ENCODE measurements around the gene ALDH3A1. TPM values are rescaled to one million over a fixed set of nuclear protein-coding genes. Genes with fewer than 3 reads are reported as not detected.
A peak's percentile ranks its signal among the peaks of the same experiment; 100 is the strongest.

ALDH3A1 gene
- total RNA-seq, 2 experiments from 2014 or later: not detected

DNA sequence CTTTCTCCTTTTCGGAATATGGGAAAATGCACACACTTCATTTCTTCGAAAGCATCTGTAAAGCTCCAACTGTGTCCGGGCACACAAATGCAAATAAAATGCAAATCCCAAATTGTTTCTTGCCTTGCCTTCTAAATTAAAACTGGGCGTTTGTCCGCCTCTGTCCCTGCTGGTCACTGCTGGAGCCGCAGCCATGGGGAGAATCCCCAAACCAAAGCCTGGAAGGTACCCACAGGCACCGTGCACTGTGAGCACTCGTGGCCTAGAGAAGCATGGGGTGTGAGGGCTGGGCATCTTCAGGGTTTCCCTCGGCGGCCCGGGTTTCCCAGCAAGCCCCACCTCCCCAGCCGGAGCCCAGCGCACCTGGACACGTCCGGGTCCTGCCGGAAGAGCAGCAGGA, 34.6 kb downstream of the ALDH3A1 start:
- no peak overlapping the region for H3K4me3 Mint-ChIP-seq
- ATAC-seq (no peak), DNase-seq (no peak)
- H3K27ac Mint-ChIP-seq: no peak overlapping the region
- CTCF ChIA-PET: no interaction called here
- H3K9me3 Mint-ChIP-seq (ENCODE audit: insufficient read depth): no peaks in the 10 kb centered on the region
- H3K4me1 Mint-ChIP-seq (ENCODE audit: low read depth): no peaks in the 10 kb centered on the region
- no peaks in the 10 kb centered on the region for H3K27me3 Mint-ChIP-seq (ENCODE audit: low read depth)
- no peaks in the 10 kb centered on the region for H3K36me3 Mint-ChIP-seq (ENCODE audit: low read depth)
- POLR2A ChIA-PET: no interaction called here

DNA sequence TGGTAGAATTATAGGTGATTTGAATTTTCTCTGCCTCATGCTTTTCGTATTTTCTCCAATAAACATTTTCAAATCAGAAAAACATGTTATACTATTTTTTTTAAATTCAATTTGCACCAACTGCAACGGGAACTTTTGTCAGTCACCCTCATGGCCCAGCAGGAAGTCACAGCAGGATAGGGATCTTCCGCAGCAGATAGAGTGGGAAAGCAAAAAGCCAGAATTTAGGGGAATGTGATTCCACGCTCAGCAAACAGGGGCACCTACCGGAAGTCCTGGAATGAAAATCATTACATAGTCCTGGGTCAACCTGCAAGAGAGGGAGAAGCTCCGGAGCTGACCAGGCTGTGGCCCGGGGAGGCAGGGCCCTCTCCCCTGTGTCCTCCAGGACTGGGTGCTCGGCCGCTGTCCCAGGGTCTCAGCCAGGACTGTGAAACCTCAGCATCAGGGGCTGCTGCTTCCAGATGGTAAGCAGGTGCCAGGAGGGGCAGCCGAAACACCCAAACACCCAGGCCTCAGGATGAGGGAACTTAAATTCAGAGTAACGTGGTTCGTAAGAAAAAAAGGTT, 35.6 kb downstream of the ALDH3A1 start:
- ATAC-seq (no peak), DNase-seq (no peak)
- ChIA-PET POLR2A (no interaction called here), CTCF (no interaction called here)
- Mint-ChIP-seq H3K4me1 (ENCODE audit: low read depth) (no peaks in the 10 kb centered on the region), H3K4me3 (no peak overlapping the region), H3K27me3 (ENCODE audit: low read depth) (no peaks in the 10 kb centered on the region), H3K36me3 (ENCODE audit: low read depth) (no peaks in the 10 kb centered on the region), H3K27ac (no peak overlapping the region), H3K9me3 (ENCODE audit: insufficient read depth) (no peaks in the 10 kb centered on the region)

DNA sequence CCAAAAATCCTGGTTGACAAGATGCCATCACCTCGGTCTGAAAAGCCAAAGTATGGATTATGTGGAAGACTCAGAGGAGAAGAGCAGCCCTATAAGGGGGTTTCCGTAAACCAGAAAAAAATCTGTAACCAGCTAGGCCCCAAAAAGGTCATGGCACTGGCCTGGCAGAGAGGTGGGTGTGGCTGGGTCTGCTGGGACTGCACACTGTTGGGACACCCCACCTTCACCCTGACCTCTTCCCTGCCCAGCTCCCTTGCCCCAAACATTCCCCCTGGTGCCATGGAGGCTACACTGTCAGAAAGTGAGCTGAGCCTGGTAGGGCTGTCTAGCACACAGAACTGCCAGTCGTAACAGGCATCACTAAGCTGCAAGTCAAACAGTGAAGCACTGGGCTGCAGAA, 38.3 kb downstream of the ALDH3A1 start:
- ChIA-PET POLR2A (no interaction called here), CTCF (interaction anchor here (1.7 kb wide), 1 partner anchor 35 kb away, joined by 6 read pairs; no protein-coding TSS in a partner anchor)
- Mint-ChIP-seq H3K27ac (no peak overlapping the region), H3K4me3 (no peak overlapping the region), H3K36me3 (ENCODE audit: low read depth) (no peaks in the 10 kb centered on the region), H3K27me3 (ENCODE audit: low read depth) (no peaks in the 10 kb centered on the region), H3K4me1 (ENCODE audit: low read depth) (no peaks in the 10 kb centered on the region), H3K9me3 (ENCODE audit: insufficient read depth) (no peaks in the 10 kb centered on the region)
- DNase-seq: no peak
- ATAC-seq: no peak

DNA sequence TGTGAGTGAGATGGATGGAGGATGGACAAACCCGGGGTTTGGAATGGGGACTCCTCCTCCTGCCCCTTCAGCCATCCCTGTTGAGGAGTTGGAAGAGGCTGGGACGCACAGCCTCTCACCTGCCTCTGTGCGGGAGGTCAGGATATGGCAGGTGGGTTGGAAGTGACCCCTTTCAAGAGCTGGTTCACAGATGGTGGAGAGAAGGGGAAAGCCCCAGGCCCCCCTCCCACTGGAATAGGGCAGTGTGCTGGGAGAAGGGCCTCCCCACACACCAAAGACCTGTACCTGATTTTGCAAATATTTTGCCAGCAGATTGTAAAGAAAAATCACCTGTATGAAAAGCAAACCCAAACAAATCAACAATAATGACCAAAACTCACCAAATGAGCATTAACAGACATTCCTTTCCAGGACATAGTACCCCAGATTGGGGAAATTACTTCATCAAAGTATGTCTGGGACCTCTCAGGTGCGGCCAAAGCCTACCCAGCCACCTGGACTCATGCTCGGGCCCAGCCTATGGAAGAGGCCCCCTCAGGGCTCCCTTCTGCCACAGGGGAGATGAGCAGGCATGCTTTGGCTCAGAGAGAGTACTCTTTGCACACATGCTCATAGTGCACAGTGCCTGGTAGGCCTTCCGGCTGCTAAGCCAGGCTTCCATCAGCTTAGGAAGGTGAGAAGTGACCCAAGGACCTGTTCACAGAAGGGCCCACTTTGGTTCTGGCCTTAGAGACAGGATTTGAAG, 39.5 kb downstream of the ALDH3A1 start:
- no peak for DNase-seq
- Mint-ChIP-seq H3K4me1 (ENCODE audit: low read depth) (no peaks in the 10 kb centered on the region), H3K4me3 (no peak overlapping the region), H3K36me3 (ENCODE audit: low read depth) (no peaks in the 10 kb centered on the region), H3K27ac (no peak overlapping the region), H3K27me3 (ENCODE audit: low read depth) (no peaks in the 10 kb centered on the region), H3K9me3 (ENCODE audit: insufficient read depth) (no peaks in the 10 kb centered on the region)
- CTCF ChIA-PET: interaction anchor here (1.7 kb wide), 1 partner anchor 36 kb away, joined by 6 read pairs; no protein-coding TSS in a partner anchor
- POLR2A ChIA-PET: no interaction called here
- ATAC-seq: no peak

DNA sequence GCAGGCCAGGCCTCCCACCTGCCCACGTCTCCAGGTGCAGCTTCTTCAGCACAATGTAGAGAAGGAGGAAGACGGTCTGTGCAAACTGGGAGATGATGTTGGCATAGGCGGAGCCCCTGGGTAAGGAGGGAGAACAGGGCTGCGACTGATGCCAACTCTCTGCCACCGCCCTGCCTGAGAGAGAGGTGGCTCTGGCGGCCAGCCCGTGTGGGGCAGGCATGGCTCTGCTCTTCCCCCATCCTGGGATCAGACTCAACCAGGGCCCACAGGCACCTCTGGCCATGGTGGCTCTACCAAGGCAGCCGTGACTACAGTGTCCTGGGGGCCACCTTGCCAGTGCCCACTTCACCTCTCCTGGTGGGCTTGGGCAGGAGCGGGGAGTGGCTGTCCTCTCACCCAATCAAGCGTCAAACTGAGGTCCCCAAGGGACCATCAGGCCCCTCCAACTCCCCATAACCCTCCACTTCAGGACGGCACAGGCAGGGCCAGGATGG, 40.3 kb downstream of the ALDH3A1 start:
- Mint-ChIP-seq H3K4me1 (ENCODE audit: low read depth) (no peaks in the 10 kb centered on the region), H3K36me3 (ENCODE audit: low read depth) (no peaks in the 10 kb centered on the region), H3K4me3 (no peak overlapping the region), H3K9me3 (ENCODE audit: insufficient read depth) (no peaks in the 10 kb centered on the region), H3K27ac (no peak overlapping the region), H3K27me3 (ENCODE audit: low read depth) (no peaks in the 10 kb centered on the region)
- DNase-seq (no peak), ATAC-seq (peak; percentile 19)
- ChIA-PET CTCF (no interaction called here), POLR2A (no interaction called here)

DNA sequence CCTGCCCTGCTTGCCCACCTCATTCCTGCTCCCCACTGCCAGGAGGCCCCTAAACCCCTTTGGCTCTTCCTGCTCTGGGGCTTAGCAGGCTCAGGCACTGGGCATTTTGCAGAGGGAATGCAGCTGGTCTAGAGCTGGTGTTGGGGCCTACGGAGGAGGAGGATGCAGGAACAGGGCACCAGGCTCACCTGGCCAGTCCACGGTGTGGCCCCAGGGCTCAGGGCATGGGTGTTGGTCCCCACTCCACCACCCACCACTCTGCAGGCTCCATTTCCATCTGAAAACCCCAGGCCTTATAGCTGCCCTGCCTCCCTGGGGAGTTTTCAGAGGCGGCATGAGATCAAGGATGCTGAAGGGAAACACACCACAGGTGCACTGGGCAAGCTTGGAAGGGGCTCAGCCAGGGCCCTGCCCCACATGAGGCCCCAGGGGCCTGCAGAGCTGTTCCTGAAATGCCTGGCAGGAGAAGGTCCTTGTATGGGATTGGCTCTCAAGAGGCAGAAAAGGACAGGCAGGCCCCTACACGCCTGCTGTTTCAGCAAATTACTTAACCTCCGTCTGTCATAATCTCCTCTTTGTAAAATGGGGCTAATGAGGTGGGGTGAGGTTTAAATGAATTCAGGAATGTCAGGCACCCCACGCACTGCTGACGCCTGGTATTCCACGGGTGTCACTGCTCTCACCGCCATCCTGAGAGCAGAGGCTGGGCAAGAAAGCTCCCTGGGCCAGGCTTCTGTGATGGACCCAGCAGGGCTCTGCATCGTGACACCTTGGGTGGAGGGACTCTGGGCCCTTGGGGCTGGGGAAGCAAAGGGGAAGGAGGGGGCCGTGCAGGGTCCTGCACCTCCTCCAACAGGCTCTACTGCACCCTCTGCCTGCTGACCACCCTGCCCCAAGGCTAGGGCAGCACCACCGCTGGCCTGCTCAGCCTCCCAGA, 41.0 kb downstream of the ALDH3A1 start:
- DNase-seq (no peak), ATAC-seq (no peak)
- H3K27me3 Mint-ChIP-seq (ENCODE audit: low read depth): no peaks in the 10 kb centered on the region
- ChIA-PET POLR2A (no interaction called here), CTCF (no interaction called here)
- no peaks in the 10 kb centered on the region for H3K36me3 Mint-ChIP-seq (ENCODE audit: low read depth)
- H3K4me1 Mint-ChIP-seq (ENCODE audit: low read depth): no peaks in the 10 kb centered on the region
- no peak overlapping the region for H3K27ac Mint-ChIP-seq
- no peaks in the 10 kb centered on the region for H3K9me3 Mint-ChIP-seq (ENCODE audit: insufficient read depth)
- no peak overlapping the region for H3K4me3 Mint-ChIP-seq

DNA sequence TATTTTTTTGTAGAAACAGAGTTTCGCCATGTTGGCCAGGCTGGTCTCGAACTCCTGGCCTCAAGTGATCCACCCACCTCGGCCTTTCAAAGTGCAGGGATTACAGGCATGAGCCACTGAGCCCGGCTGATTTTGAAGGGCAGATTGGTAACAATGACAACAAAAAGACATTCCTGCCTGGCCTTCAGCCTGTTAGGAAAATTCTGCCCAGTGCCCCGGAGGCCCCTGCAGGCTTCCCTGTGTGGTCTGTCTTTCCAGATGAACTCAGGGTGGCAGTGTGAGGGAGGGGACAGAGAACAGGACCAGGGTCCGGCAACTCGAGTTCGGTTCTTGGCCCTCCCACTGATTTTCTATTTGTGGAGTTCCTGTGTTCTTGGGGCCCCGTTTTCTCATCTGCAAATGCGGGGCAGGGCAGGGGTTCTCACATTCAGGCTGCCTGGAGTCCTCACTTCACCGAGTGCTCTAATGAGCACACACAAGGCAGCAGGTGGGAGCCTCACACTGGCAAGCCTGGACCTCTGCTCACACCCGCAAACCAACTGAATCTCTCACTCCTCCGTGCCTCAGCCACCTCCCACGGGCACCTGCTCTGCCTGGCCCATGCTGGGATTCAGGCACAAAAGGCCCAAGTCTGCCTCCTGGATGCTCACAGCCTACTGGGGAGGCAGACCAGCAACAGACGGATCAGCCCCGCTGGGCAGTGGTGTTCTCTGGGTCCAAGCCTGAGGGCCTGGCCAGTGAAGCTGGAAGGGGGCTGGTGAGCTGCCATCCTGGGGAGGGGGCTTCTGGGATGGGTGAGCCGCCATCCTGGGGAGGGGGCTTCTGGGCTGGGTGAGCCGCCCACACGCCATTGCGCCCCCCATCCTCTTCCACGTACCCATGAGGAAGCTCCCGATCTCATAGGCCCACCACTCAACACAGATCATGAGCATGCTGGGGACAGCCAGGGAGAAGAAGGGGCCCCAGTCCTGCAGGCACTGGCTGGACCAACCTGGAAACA, 42.0 kb downstream of the ALDH3A1 start:
- DNase-seq: no peak
- Mint-ChIP-seq H3K9me3 (ENCODE audit: insufficient read depth) (no peaks in the 10 kb centered on the region), H3K27ac (no peak overlapping the region), H3K4me3 (no peak overlapping the region), H3K36me3 (ENCODE audit: low read depth) (no peaks in the 10 kb centered on the region), H3K4me1 (ENCODE audit: low read depth) (no peaks in the 10 kb centered on the region), H3K27me3 (ENCODE audit: low read depth) (no peaks in the 10 kb centered on the region)
- POLR2A ChIA-PET: no interaction called here
- no peak for ATAC-seq
- CTCF ChIA-PET: no interaction called here

DNA sequence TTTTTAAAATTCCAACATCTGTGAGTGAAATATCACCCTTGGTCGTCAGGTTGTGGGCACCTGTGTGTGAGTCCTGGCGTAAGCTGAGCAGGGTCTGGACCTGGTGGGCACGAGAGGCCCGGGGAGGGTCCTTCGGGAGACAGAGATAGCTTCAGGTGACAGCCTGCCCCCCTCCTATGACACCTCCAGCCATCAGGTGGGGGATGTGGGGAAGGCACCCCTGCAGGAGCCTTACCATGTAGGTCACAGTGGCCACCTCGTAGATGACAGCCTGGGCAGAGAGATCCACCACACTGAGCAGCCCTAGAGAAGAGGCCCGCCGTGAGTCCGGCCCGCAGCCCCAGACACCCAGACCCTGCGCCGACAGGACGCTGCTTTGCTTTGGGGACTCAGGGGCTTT, 42.9 kb downstream of the ALDH3A1 start:
- H3K36me3 Mint-ChIP-seq (ENCODE audit: low read depth): no peaks in the 10 kb centered on the region
- H3K4me3 Mint-ChIP-seq: no peak overlapping the region
- H3K4me1 Mint-ChIP-seq (ENCODE audit: low read depth): no peaks in the 10 kb centered on the region
- no peaks in the 10 kb centered on the region for H3K27me3 Mint-ChIP-seq (ENCODE audit: low read depth)
- H3K9me3 Mint-ChIP-seq (ENCODE audit: insufficient read depth): no peaks in the 10 kb centered on the region
- DNase-seq: no peak
- ATAC-seq: no peak
- POLR2A ChIA-PET: no interaction called here
- CTCF ChIA-PET: no interaction called here
- H3K27ac Mint-ChIP-seq: no peak overlapping the region

DNA sequence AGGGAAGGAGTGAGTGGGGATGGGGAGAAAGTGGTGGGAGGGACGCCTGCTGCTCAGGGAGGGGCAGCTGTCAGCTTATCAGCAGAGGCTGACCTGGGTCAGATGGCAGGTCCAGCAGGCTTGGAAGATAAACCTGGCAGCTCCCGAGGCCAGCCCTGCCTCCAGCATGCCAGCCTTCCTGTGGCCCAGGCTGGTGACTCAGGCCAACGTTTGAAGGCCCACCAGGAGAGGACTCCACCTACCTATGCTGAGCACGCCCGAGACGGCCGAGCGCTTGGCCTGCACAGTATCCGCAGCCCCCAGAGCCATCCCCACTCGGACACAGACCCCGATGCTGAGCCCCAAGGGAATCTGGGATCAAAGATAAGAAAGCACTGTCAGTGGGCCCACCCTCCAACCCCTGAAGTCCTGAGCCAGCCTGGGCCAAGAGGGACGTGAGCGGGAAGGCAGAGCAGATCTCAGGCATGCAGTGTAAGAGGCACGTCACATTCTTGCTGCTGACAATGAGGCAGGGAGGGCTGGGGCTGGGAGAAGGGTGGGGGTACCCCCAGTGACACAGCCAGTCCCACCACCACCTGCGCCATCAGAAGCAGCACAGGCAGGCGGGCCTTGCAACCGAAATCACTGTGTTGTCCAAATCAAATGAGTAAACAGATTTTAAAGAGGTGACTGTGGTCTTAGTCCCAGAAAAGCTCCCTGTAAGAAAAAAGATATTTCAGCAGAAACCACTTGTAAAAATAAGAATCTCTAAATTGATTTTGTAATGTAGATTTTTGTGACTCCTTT, 44.1 kb downstream of the ALDH3A1 start:
- ChIA-PET POLR2A (no interaction called here), CTCF (no interaction called here)
- H3K27ac Mint-ChIP-seq: no peak overlapping the region
- no peak for DNase-seq
- ATAC-seq: no peak
- no peaks in the 10 kb centered on the region for H3K27me3 Mint-ChIP-seq (ENCODE audit: low read depth)
- no peaks in the 10 kb centered on the region for H3K4me1 Mint-ChIP-seq (ENCODE audit: low read depth)
- no peaks in the 10 kb centered on the region for H3K9me3 Mint-ChIP-seq (ENCODE audit: insufficient read depth)
- no peak overlapping the region for H3K4me3 Mint-ChIP-seq
- H3K36me3 Mint-ChIP-seq (ENCODE audit: low read depth): no peaks in the 10 kb centered on the region

DNA sequence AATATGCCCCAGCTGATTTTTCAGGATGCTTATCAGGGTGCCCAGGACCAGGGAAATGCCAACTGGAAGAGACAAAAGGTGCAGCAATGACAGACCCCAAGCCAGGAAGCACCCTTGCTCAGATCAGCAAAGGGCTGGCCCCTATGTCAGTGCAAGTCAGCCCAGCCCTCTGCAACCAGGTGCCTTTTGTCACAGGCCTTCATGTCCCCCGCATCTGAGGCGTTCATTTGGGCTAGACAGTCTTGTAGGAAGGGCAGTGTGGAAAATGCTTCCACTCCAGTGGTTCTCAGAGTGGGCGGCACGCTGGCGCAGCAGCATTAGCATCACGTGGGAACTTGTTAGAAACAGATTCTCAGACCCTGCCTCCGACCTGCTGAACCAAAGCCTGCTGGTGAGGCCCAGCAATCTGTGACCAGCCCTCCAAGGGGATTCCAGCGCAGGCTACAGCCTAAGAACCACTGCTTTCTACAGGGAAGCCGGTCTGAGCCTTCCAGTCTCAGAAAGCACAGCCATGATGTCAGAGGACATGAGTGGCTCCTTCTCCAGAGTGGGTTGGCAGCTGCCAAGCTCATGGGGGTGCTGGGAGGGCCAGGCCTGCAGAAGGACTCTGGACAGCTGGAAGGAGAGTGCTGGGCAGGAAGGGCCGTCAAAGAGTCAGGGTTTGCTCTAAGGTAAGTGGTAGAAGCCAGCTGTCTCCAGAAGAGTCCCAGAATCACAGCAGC, 44.8 kb downstream of the ALDH3A1 start:
- ChIA-PET POLR2A (no interaction called here), CTCF (no interaction called here)
- no peak overlapping the region for H3K27ac Mint-ChIP-seq
- no peak overlapping the region for H3K4me3 Mint-ChIP-seq
- H3K9me3 Mint-ChIP-seq (ENCODE audit: insufficient read depth): no peaks in the 10 kb centered on the region
- H3K36me3 Mint-ChIP-seq (ENCODE audit: low read depth): no peaks in the 10 kb centered on the region
- H3K27me3 Mint-ChIP-seq (ENCODE audit: low read depth): no peaks in the 10 kb centered on the region
- no peaks in the 10 kb centered on the region for H3K4me1 Mint-ChIP-seq (ENCODE audit: low read depth)
- ATAC-seq (no peak), DNase-seq (no peak)

Measured in activated CD8-positive, alpha-beta T cell treated with anti-CD3 and anti-CD28 coated beads, Interleukin-2, amount 10 ng/mL, durations not matched to agents 7 days and 5 days (primary cell).